Peyer's patch (tissue), 4 donors: ENCODE measurements around the gene HPF1.

Source experiments
- POLR2A ChIP-seq, 2 donors: fragments of 450-650 bp; IDR thresholded peaks; one replicate each; pipeline ENCODE4 v1.5.1; 2017; ENCODE audit warnings: antibody characterized with exemption in 2 of 2, mild to moderate bottlenecking in 2 of 2, moderate library complexity in 2 of 2
- TF ChIP-seq, protein P1 (sequence below), 6 experiments: fragments of 450-650 bp in 4 of 6; fragments of 200-600 bp in 2 of 6; sonication (generic) in 1 of 6; IDR thresholded peaks; one replicate each; pipeline ENCODE4 v1.5.1; 2017 to 2019; ENCODE audit warnings: antibody characterized with exemption in 6 of 6, mild to moderate bottlenecking in 3 of 6, moderate library complexity in 1 of 6

DNA sequence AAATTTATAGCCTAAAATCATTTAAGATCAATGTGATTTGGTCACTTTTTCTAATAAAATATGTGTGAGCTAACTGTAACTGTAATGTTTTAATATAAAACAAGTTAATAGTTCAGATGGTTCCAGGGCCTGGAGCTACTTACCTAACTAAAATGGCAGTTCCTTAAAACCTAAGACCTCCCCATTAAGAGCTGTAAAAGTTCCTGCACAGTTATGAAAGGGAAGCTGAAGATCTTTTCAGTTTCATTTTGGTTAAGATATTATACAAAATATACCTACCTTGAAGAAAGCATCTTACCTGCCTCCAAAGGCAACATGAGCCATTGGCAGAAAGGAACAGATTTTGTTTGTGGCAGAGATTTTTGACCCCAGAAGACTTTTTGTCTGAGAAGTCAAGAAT lies 30.1 kb downstream of the HPF1 start:
- TF ChIP-seq, protein P1, sequence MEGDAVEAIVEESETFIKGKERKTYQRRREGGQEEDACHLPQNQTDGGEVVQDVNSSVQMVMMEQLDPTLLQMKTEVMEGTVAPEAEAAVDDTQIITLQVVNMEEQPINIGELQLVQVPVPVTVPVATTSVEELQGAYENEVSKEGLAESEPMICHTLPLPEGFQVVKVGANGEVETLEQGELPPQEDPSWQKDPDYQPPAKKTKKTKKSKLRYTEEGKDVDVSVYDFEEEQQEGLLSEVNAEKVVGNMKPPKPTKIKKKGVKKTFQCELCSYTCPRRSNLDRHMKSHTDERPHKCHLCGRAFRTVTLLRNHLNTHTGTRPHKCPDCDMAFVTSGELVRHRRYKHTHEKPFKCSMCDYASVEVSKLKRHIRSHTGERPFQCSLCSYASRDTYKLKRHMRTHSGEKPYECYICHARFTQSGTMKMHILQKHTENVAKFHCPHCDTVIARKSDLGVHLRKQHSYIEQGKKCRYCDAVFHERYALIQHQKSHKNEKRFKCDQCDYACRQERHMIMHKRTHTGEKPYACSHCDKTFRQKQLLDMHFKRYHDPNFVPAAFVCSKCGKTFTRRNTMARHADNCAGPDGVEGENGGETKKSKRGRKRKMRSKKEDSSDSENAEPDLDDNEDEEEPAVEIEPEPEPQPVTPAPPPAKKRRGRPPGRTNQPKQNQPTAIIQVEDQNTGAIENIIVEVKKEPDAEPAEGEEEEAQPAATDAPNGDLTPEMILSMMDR (IDR thresholded peaks at IDR 0.05): no peak
- TF ChIP-seq POLR2A (IDR thresholded peaks at IDR 0.05): no peak
